NCI-H510A (cell line): ENCODE data around the gene GPR18.
"Not testable (repeated sequence)": the region's sequence is repeated elsewhere in the genome, so short reads cannot be mapped to it uniquely, and the experiment has no call there.

ENCODE experiments used
- DNase-seq: peaks from one replicate; lab custom pipeline; 2025; lab: John Stamatoyannopoulos, UW

Gene GPR18

GRCh38 chr13:99228737-99229691, 29.2 kb downstream of the GPR18 start:
- no peak for DNase-seq

DNA sequence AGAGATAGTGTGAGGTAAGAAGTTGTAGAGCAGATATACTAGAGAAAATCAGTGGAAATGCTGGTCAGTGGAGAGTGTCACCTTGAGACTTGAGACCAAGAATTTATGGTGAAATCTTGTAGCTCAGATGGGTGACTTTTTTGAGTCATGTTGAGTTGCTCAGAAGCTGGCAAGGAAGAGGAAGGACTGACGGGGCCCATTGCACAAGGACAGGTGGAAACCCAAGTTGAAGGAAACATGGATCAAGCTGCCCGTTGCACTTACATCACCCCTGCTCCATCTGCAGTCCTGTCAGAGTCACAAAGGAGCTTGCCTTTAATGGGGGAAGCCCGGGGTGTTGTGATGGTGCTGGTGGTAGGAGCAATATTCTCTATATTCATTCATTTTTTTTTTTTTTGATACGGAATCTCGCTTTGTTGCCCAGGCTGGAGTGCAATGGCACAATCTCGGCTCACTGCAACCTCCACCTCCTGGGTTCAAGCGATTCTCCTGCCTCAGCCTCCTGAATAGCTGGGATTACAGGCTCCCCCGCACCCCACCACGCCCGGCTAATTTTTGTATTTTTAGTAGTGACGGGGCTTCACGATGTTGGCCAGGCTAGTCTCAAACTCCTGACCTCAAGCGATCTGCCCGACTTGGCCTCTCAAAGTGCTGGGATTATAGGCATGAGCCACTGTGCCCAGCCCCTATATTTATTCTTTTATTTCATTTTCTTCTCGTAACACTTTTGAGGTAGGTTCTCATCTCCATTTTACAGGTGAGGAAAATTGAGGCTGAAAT, 30.1 kb downstream of the GPR18 start:
- no peak for DNase-seq

DNA sequence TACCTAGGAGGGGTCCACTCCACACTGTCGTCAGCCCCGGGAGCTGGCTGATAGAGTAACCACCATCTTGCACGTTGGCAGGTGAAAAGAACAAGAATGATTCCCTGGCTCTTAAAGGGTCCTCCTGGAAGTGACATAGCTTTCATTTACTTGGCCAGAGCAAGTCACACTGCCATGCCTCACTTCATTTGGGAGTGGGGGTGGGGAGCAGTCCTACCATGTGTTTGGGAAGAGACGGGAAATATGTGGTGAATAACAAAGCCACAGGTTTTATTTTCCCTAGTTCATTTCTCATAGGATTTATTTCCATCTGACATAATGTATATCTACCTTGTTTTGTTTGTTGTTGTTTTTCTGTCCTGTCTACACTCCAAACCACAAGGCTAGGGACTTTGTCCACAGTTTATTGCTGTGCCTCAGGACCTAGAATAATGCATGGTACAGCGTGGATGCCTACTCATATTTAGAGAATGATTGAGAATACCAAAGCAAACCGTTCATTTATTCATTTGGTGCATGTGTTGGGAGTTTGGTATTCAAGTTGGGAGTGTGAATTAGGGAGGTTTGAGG, 30.8 kb downstream of the GPR18 start:
- DNase-seq: no peak

DNA sequence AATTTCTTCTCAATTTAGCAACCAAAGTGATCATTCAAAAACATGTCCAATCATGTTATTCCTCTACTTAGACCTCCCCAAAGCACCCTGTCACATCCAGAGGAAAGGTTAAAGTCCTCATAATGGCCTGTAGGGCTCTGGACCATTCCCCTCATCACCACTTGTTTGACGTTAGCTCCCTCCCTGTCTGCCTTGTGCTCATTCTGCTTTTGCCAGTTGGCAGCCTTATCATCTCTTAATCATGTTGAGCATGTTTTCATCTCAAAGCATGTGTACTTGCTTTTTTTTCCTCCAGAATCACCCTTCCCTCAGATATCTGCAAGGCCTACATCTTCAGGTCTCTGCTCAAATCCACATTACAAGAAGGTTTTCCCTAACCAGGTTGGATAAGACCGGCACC, 31.7 kb downstream of the GPR18 start:
- DNase-seq: no peak

DNA sequence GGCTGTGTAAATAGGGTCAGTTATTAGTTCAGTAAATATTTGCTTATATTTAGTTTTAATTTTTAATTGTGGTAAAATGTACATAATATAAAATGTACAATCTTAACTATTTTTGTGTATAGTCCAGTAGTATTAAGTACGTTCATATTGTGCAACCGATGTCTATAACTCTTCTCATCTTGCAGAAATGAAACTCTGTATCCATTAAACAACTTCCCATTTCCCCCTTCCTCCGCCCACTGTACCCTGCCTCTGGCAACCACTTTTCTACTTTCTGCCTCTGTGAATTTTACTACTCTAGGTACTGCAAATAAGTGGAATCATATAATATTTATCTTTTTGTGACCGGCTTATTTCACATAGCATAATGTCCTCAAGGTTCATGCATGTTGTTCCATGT, 33.1 kb downstream of the GPR18 start:
- no peak for DNase-seq

DNA sequence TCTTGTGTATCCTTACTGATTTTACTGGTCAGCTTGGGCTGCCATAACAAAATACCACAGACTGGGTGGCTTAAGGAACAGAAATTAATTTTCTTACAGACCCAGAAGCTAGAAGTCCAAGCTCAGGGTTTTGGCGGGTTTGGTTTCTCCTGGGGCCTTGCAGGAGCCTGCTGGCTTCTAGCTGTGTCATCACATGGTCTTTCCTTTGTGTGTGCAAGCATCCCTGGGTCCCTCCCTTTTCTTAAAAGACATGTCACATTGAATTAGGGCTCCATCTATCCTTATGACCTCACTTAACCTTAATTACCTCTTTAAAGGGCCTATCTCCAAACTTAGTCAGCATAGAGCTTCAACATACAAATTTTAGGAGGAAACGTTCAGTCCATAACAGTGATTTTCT, 34.2 kb downstream of the GPR18 start:
- DNase-seq: no peak

GRCh38 chr13:99223587-99223986, 34.6 kb downstream of the GPR18 start:
- no peak for DNase-seq

- no peak for DNase-seq
Observed at GRCh38 chr13:99221567-99222239, 36.5 kb downstream of the GPR18 start.

DNA sequence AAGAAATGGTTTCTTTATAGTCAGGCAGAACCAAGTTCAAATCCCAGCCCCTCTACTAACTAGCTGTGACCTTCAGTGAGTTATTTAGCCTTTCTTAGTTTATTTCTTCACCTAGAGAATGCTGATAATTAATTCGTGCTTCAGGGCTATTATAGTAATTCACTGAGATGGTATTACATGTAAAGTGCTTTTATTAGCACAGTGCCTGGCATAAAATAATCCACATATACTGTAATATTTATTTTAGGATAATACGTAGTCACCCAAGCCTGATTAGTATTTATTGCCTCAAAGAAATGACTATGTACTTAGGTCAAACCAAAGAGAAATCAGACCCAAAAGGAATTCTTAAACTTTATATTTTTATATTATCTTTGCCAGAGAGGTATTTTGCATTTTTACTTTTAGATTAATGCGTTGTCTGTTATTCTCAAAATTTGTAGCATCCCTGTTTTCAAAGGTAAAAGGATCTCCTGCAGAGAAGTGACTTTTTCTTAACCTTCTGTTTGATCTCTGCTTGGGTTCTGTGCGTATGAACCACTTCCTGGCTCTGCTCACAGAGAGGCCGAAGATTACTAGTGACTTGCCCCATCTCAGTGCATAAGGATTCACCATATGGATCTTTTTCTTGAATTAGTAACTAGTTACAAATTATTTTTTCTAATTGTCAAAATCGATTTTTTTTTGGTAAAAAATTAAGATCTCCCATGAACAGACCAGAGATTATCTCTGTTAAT, 37.8 kb downstream of the GPR18 start:
- no peak for DNase-seq

GRCh38 chr13:99218969-99219368, 39.2 kb downstream of the GPR18 start:
- DNase-seq: no peak

- DNase-seq: no peak
Observed at GRCh38 chr13:99218545-99218944, 39.6 kb downstream of the GPR18 start.

DNA sequence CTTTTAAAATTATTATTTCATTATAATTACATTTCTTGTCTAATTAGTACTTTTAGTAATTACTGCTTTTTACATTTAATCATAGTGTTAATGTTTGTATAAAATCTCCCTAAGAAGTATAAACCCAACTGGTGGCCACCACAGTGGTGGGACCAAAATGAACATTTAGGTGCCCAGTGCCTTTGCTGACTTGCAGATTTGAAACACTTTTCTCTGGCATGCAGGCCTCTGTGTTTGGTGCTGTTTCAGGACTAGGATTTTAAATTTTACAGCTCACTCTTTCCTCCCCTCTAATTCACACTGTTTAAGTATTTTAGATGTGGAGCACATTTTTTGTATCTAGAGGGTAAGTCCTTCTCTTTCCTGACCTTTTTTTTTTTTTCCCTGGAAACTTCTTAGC, 40.1 kb downstream of the GPR18 start:
- no peak for DNase-seq

GRCh38 chr13:99217461-99218110, 40.6 kb downstream of the GPR18 start:
- no peak for DNase-seq

DNA sequence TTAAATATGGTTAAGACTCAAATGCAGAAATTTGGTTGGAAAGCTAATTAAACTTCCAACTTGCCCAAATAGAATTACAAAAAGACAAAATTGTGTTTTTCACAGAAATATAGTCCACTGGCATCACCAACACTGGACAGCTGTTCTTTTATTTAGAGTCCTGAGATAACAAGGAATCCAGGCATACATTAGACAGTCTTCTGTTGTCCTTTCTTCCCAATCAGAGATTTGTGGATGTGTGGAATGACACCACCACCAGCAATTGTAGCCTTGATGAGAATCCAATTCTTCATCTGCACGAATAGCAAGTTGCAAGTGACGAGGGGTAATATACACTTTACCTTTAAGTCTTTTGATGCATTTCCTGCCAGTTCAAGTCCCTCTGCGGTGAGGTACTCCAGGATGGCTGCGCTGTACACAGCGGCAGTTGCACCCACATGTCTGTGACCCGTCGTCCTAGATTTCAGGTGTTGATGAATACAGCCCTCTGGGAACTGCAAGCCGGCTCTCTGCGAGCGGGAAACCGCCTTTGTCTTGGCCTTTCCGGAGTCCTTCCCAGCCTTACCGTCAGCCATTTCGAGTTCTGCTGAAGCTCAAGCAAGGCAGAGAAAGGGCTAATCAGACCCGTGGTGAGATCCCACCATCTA, 42.9 kb downstream of the GPR18 start:
- peak; percentile 20 for DNase-seq

- no peak for DNase-seq
Observed at GRCh38 chr13:99214731-99215130, 43.4 kb downstream of the GPR18 start.

DNA sequence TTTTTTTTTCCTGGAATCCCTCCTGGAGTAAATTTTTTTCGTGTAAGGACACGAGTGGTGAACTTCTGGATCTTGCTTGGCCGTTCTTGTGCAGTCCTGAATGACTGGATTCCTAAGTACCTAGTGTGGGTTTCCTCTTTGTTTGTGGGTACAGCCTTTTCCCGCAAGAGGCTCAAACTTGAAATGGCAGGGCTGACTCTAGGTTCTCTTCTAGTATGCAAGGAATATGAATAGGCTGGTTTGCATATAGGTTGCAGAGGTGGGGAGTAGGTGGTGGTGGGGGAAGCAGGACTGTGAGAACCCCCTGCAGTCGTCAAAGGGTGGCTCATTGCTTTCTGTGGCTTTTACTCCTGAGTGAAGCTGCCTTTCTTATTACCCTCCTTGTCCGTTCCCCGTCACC, 43.9 kb downstream of the GPR18 start:
- no peak for DNase-seq

DNA sequence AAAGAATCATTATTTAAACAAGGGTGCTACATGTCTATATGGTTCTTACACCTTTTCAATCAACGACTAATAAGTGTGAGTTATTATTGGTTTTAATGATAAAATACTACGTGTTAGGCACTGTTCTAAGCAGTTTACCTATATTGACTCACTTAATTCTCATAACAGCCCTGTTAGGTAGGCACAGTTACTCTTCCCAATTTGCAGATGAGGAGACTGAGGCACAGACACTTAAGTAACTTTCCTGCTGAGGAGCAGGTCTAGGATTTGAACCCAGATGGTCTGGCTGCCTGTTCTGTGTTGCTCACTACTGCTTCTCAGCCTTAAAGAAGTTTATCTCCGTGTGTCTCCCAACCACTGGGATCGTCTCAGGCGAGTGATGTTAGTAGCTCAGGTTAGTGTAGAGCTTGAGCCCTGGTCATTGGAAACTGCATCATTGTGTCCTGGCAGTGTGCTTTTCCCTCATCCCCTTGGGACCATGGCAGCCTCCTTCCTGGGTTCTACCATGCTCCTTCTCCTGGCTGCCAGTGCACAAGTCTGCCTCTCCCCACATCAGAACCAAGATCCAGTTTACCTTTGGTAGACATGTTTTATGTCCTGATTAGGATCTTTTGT, 46.7 kb downstream of the GPR18 start:
- no peak for DNase-seq

DNA sequence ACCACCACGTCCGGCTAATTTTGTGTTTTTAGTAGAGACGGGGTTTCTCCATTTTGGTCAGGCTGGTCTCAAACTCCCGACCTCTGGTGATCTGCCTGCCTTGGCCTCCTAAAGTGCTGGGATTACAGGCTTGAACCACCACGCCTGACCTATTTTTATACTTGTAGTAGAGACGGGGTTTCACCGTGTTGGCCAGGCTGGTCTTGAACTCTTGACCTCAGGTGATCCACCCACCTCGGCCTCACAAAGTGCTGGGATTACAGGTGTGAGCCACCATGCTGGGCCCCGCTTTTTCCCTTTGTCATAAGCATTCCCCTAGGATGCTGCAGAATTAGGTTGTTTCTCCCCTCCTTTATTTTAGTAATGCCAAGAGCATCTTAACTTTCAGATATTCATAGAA, 47.6 kb downstream of the GPR18 start:
- DNase-seq: not testable (repeated sequence)

- no peak for DNase-seq
Observed at GRCh38 chr13:99208845-99209527, 49.2 kb downstream of the GPR18 start.
